PC-9 (cell line): ENCODE data around the gene KCNF1. TPM values are rescaled to one million over a fixed set of nuclear protein-coding genes. Genes with fewer than 3 reads are reported as not detected.
"Not testable (repeated sequence)": the region's sequence is repeated elsewhere in the genome, so short reads cannot be mapped to it uniquely, and the experiment has no call there.

Source experiments
- BruUV-seq: library from RNA; stranded (reverse); fragments of 400-500 nt; replicated peaks from 2 replicates; lab custom pipeline; 2021; lab: Mats Ljungman, UMichigan
- CTCF ChIA-PET: fragments of 300-600 bp; sonication (Branson Sonifier 250); formaldehyde crosslinking; loops from one replicate; lab custom pipeline; 2022; ENCODE audit warnings: antibody characterized with exemption; lab: Charles Lee
- POLR2A ChIA-PET: fragments of 300-600 bp; sonication (Branson Sonifier 250); formaldehyde crosslinking; loops from one replicate; lab custom pipeline; 2022; ENCODE audit warnings: antibody characterized with exemption; ENCODE audit not compliant: unreplicated experiment; lab: Charles Lee
- DNase-seq, 2 experiments: peaks; one replicate each; pipeline versions ENCODE4 v3.0.0 to v3.0.0-alpha.2; 2015 to 2022; ENCODE audit warnings: mixed read lengths in 1 of 2
- H2AFZ ChIP-seq: fragments of 200-600 bp; sonication (generic); 2 replicates; pipeline ENCODE4 v1.8.1; 2017; ENCODE audit warnings: antibody characterized with exemption
- H3F3A ChIP-seq: fragments of 200-600 bp; sonication (generic); 2 replicates; pipeline ENCODE4 v1.8.1; 2017; ENCODE audit warnings: antibody characterized with exemption, mild to moderate bottlenecking, low read depth; ENCODE audit not compliant: insufficient read depth
- H3K27ac ChIP-seq: fragments of 200-600 bp; sonication (generic); 2 replicates; pipeline ENCODE4 v1.6.1; 2016; ENCODE audit warnings: mixed run types
- H3K27me3 ChIP-seq: fragments of 200-600 bp; sonication (generic); 2 replicates; pipeline ENCODE4 v1.6.1; 2016; ENCODE audit warnings: low read depth, mixed run types; ENCODE audit not compliant: insufficient read depth
- H3K36me3 ChIP-seq: fragments of 200-600 bp; sonication (generic); 2 replicates; pipeline ENCODE4 v1.6.1; 2016; ENCODE audit warnings: low read depth, mixed run types
- H3K4me1 ChIP-seq: fragments of 200-600 bp; sonication (generic); replicated peaks from 2 replicates; pipeline ENCODE4 v1.6.1; 2016; ENCODE audit warnings: mixed run types; ENCODE audit not compliant: insufficient read depth
- H3K4me2 ChIP-seq: fragments of 200-600 bp; sonication (generic); 2 replicates; pipeline ENCODE4 v1.6.1; 2017; ENCODE audit warnings: mixed run types
- H3K4me3 ChIP-seq: fragments of 200-600 bp; sonication (generic); 2 replicates; pipeline ENCODE4 v1.6.1; 2016; ENCODE audit warnings: mixed run types
- H3K79me2 ChIP-seq: fragments of 200-600 bp; sonication (generic); 2 replicates; pipeline ENCODE4 v1.6.1; 2017; ENCODE audit warnings: low read depth, mixed run types
- H3K9me2 ChIP-seq: fragments of 200-600 bp; sonication (generic); 2 replicates; pipeline ENCODE4 v1.8.1; 2017; ENCODE audit warnings: mild to moderate bottlenecking; ENCODE audit not compliant: insufficient read depth
- H3K9me3 ChIP-seq: fragments of 200-600 bp; sonication (generic); 2 replicates; pipeline ENCODE4 v1.8.1; 2016; ENCODE audit warnings: low read depth; ENCODE audit not compliant: insufficient read depth
- H4K20me1 ChIP-seq: fragments of 200-600 bp; sonication (generic); 2 replicates; pipeline ENCODE4 v1.8.1; 2017; ENCODE audit not compliant: insufficient read depth
- CTCF ChIP-seq: fragments of 200-600 bp; sonication (generic); conservative IDR thresholded peaks from 2 replicates; pipeline ENCODE4 v1.6.1; 2017; ENCODE audit warnings: mixed run types, antibody characterized with exemption, mild to moderate bottlenecking, moderate library complexity
- EZH2 ChIP-seq: fragments of 200-600 bp; sonication (generic); IDR thresholded peaks from 2 replicates; pipeline ENCODE4 v1.8.0; 2017; ENCODE audit warnings: antibody characterized with exemption, low read depth
- intact Hi-C: fragments of 100-400 bp; cut with micrococcal nuclease; formaldehyde crosslinking; loops from one replicate; pipeline ENCODE4 v1.10.0; 2022; ENCODE audit not compliant: unreplicated experiment
- total RNA-seq: library from RNA; stranded (reverse); gene quantifications from 2 replicates; pipeline ENCODE4 v1.2.3, GENCODE V29; 2021

KCNF1 gene
- total RNA-seq, 1 experiment from 2014 or later: 1.0 TPM

GRCh38 chr2:10957391-10957790 lies 45.7 kb downstream of the KCNF1 start:
- no TSS peak for BruUV-seq
- Histone ChIP-seq H3K27ac (no peak overlapping the region), H3F3A (peaks cover 8% of the 10 kb centered on the region; the same call in 1 of the 2 replicates), H2AFZ (no peak overlapping the region), H3K27me3 (no peaks in the 10 kb centered on the region), H3K36me3 (no peaks in the 10 kb centered on the region), H3K4me1 (no peaks in the 10 kb centered on the region), H3K9me2 (no peaks in the 10 kb centered on the region), H3K4me3 (no peak overlapping the region), H4K20me1 (no peaks in the 10 kb centered on the region), H3K4me2 (no peak overlapping the region), H3K79me2 (no peaks in the 10 kb centered on the region), H3K9me3 (no peaks in the 10 kb centered on the region)
- ChIA-PET CTCF (no interaction called here), POLR2A (no interaction called here)
- DNase-seq: no peak
- intact Hi-C loops: no loop called here
- TF ChIP-seq CTCF (no peak), EZH2 (no peak)

- intact Hi-C loops, H3K79me2 ChIP-seq, H3F3A ChIP-seq, H3K4me2 ChIP-seq, H3K4me3 ChIP-seq, BruUV-seq, H3K27ac ChIP-seq, CTCF ChIA-PET, H3K27me3 ChIP-seq, H3K4me1 ChIP-seq, H3K9me3 ChIP-seq, H3K9me2 ChIP-seq, H3K36me3 ChIP-seq, DNase-seq, H4K20me1 ChIP-seq, H2AFZ ChIP-seq: not testable (repeated sequence)
- POLR2A ChIA-PET: interaction anchor here (0.7 kb wide), 1 partner anchor 414 kb away, joined by 4 read pairs; no protein-coding TSS in a partner anchor
Measured at GRCh38 chr2:10958452-10958851, 46.7 kb downstream of the KCNF1 start.

- intact Hi-C loops: no loop called here
Measured at GRCh38 chr2:10960606-10961489, 49.1 kb downstream of the KCNF1 start.

More at GRCh38 chr2:10960606-10961489, 49.1 kb downstream of the KCNF1 start:
- Histone ChIP-seq H3F3A (no peaks in the 10 kb centered on the region), H4K20me1 (no peaks in the 10 kb centered on the region), H3K9me3 (no peaks in the 10 kb centered on the region), H3K4me2 (no peak overlapping the region), H3K4me1 (no peaks in the 10 kb centered on the region), H3K79me2 (no peaks in the 10 kb centered on the region), H3K4me3 (no peak overlapping the region), H2AFZ (no peak overlapping the region), H3K27me3 (0 out of 2 replicates have a peak, but pooled peaks cover 5% of the 10 kb centered on the region), H3K36me3 (no peaks in the 10 kb centered on the region), H3K27ac (no peak overlapping the region), H3K9me2 (no peaks in the 10 kb centered on the region)
- no TSS peak for BruUV-seq
- CTCF ChIA-PET: no interaction called here
- no peak for TF ChIP-seq EZH2
- TF ChIP-seq CTCF: no peak
- no peak for DNase-seq
- POLR2A ChIA-PET: interaction anchor here (0.6 kb wide), 1 partner anchor 93 kb away, joined by 4 read pairs; no protein-coding TSS in a partner anchor
